A549 (cell line): ENCODE results near the gene SLC45A3. TPM values are rescaled to one million over a fixed set of nuclear protein-coding genes. Genes with fewer than 3 reads are reported as not detected.

Source experiments
- ATAC-seq, 2 experiments: fragments of 200-7000 bp in 1 of 2; fragments of >200 bp in 1 of 2; cut with Nextera tagmentation in 1 of 2; cut with Tn5 transposase in 1 of 2; 3 replicates each; pipeline versions ENCODE4 v1.8.0 to v1.9.1; 2018 to 2020; ENCODE audit warnings: mild to moderate bottlenecking in 1 of 2, moderate library complexity in 1 of 2
- CTCF ChIA-PET: fragments of 300-600 bp; sonication (Branson Sonifier 250); formaldehyde crosslinking; extraction: SDS; loops from one replicate; lab custom pipeline; 2021; ENCODE audit warnings: antibody characterized with exemption, inconsistent platforms; lab: Yijun Ruan, JAX
- POLR2A ChIA-PET: fragments of 350-600 bp; formaldehyde crosslinking; extraction: SDS; loops from one replicate; lab custom pipeline; 2021; ENCODE audit warnings: antibody characterized with exemption, inconsistent platforms; lab: Yijun Ruan, JAX
- DNase-seq, 2 experiments: peaks; one replicate each; pipeline versions ENCODE4 v3.0.0 to v3.0.0-alpha.2; 2011 to 2016; ENCODE audit warnings: low read depth in 1 of 2, low spot score in 1 of 2
- FAIRE-seq: peaks from 2 replicates; lab custom pipeline; 2011; peaks lifted over from hg19 to GRCh38; lab: Jason Lieb, UNC
- H3K27ac ChIP-seq, 2 experiments: fragments of >200 bp; sonication (Bioruptor Twin); formaldehyde crosslinking; 3 replicates each; pipeline ENCODE4 v1.5.1; 2016 to 2017
- H3K4me1 ChIP-seq: fragments of >200 bp; sonication (Bioruptor Twin); formaldehyde crosslinking; 3 replicates; pipeline ENCODE4 v1.6.1; 2016
- H3K4me2 ChIP-seq: fragments of >200 bp; sonication (Bioruptor Twin); formaldehyde crosslinking; 3 replicates; pipeline ENCODE4 v1.6.1; 2016
- H3K4me3 ChIP-seq: fragments of >200 bp; sonication (Bioruptor Twin); formaldehyde crosslinking; 3 replicates; pipeline ENCODE4 v1.5.1; 2016
- H3K9me3 ChIP-seq: fragments of >200 bp; sonication (Bioruptor Twin); formaldehyde crosslinking; 3 replicates; pipeline ENCODE4 v1.6.1; 2016
- BCL3 ChIP-seq: fragments of >200 bp; sonication (Bioruptor Twin); formaldehyde crosslinking; IDR thresholded peaks from 3 replicates; pipeline ENCODE4 v1.6.1; 2016
- EHF ChIP-seq: fragments of 250-450 bp; sonication (Bioruptor Pico); IDR thresholded peaks from 2 replicates; pipeline ENCODE4 v1.5.0; 2020; ENCODE audit warnings: mild to moderate bottlenecking
- ELK1 ChIP-seq: fragments of 150-350 bp; IDR thresholded peaks from 2 replicates; pipeline ENCODE4 v1.6.1; 2014; ENCODE audit warnings: low read depth, mild to moderate bottlenecking, low read length
- EP300 ChIP-seq, 2 experiments: fragments of >200 bp; sonication (Bioruptor Twin); formaldehyde crosslinking; IDR thresholded peaks; 2 replicates in 1 of 2; 3 replicates in 1 of 2; pipeline ENCODE4 v1.6.1; 2016 to 2017
- ESRRA ChIP-seq: fragments of 150-350 bp; IDR thresholded peaks from 2 replicates; pipeline ENCODE4 v1.6.1; 2014; ENCODE audit warnings: mild to moderate bottlenecking, low read length, borderline replicate concordance
- HMGXB4 ChIP-seq: fragments of 250-450 bp; sonication (Bioruptor Pico); IDR thresholded peaks from 2 replicates; pipeline ENCODE4 v1.5.0; 2021; ENCODE audit warnings: mild to moderate bottlenecking, moderate library complexity, borderline replicate concordance
- HOXA7 ChIP-seq: fragments of 250-450 bp; sonication (Bioruptor Pico); IDR thresholded peaks from 2 replicates; pipeline ENCODE4 v1.5.0; 2020; ENCODE audit warnings: mild to moderate bottlenecking, moderate library complexity
- HOXB13 ChIP-seq: fragments of 250-450 bp; sonication (Bioruptor Pico); IDR thresholded peaks from 2 replicates; pipeline ENCODE4 v1.5.0; 2020; ENCODE audit warnings: low read depth, mild to moderate bottlenecking, moderate library complexity
- HOXB5 ChIP-seq: fragments of 250-450 bp; sonication (Bioruptor Pico); IDR thresholded peaks from 2 replicates; pipeline ENCODE4 v1.5.0; 2020; ENCODE audit warnings: mild to moderate bottlenecking, moderate library complexity
- MYC ChIP-seq: IDR thresholded peaks from 2 replicates; pipeline ENCODE4 v1.6.1; 2012; ENCODE audit warnings: mild to moderate bottlenecking, inconsistent platforms, low read length, improper control_type of control experiment, borderline replicate concordance
- PBX3 ChIP-seq: IDR thresholded peaks from 2 replicates; pipeline ENCODE4 v1.6.1; 2012
- PHF8 ChIP-seq: fragments of 200-600 bp; sonication (generic); IDR thresholded peaks from 2 replicates; pipeline ENCODE4 v1.6.1; 2016; ENCODE audit warnings: low read depth, mild to moderate bottlenecking, antibody characterized with exemption, moderate library complexity, borderline replicate concordance
- REST ChIP-seq: fragments of 200-600 bp; sonication (generic); IDR thresholded peaks from 2 replicates; pipeline ENCODE4 v1.6.1; 2016; ENCODE audit warnings: antibody characterized with exemption, mild to moderate bottlenecking, moderate library complexity
- RFX5 ChIP-seq: fragments of 450-650 bp; IDR thresholded peaks from 2 replicates; pipeline ENCODE4 v1.7.1; 2014; ENCODE audit warnings: antibody characterized with exemption, mild to moderate bottlenecking, moderate library complexity
- RNF2 ChIP-seq: fragments of 200-600 bp; sonication (generic); IDR thresholded peaks from 2 replicates; pipeline ENCODE4 v1.6.1; 2016; ENCODE audit warnings: low read depth, mild to moderate bottlenecking, antibody characterized with exemption, moderate library complexity, borderline replicate concordance
- ZFP36 ChIP-seq: fragments of 450-650 bp; IDR thresholded peaks from 2 replicates; pipeline ENCODE4 v1.6.1; 2014; ENCODE audit warnings: borderline replicate concordance; ENCODE audit not compliant: partially characterized antibody
- ZNF302 ChIP-seq: fragments of 250-450 bp; sonication (Bioruptor Pico); IDR thresholded peaks from 2 replicates; pipeline ENCODE4 v1.9.0; 2021; ENCODE audit warnings: inconsistent platforms, mild to moderate bottlenecking, moderate library complexity
- WGBS: methylation state at CpG from one replicate; pipeline ENCODE4 v1.1.6; 2017; ENCODE audit errors: missing lambda C conversion rate; 5-methylcytosine and 5-hydroxymethylcytosine counted together
- polyA plus RNA-seq, 4 experiments: library from polyadenylated mRNA; depleted of rRNA in 3 of 4; stranded (reverse); fragments of >200 nt; fragmentation: RNase III in 1 of 4; extraction: RNeasy Plus Mini Kit Qiagen cat#74134 plus additional on column Dnase treatment in 1 of 4; gene quantifications; 2 replicates in 3 of 4; 3 replicates in 1 of 4; pipeline ENCODE4 v1.2.3, GENCODE V29; 2011 to 2017

SLC45A3 gene
- polyA plus RNA-seq, 2 of the 4 experiments (the other 2 are of a cell fraction): 2.8 to 3.4 TPM

GRCh38 chr1:205623646-205624045 is 56.7 kb downstream of the SLC45A3 start:
- CTCF ChIA-PET: interaction anchor here (1.0 to 3.9 kb wide), 4 partner anchors 8 to 35 kb away, joined by 4 to 29 read pairs (median 9); partner anchors contain the start of gene ELK4
- H3K4me1 ChIP-seq: peaks cover 9% of the 10 kb centered on the region; the same call in 1 of the 3 replicates
- POLR2A ChIA-PET: interaction anchor here (0.6 kb wide), 1 partner anchor 10 kb away, joined by 3 read pairs; no protein-coding TSS in a partner anchor
- no peak overlapping the region for H3K4me3 ChIP-seq
- TF ChIP-seq BCL3 (no peak), HMGXB4 (CRISPR knock-in tag) (no peak), MYC (no peak), RFX5 (no peak), EHF (CRISPR knock-in tag) (no peak), RNF2 (no peak)
- H3K9me3 ChIP-seq: no peaks in the 10 kb centered on the region
- ATAC-seq: no peak
- FAIRE-seq: no peak
- no peak for DNase-seq
- 92% methylated on average over 4 of the region's 4 CpGs for WGBS
- H3K4me2 ChIP-seq: no peak overlapping the region
- H3K27ac ChIP-seq: no peak overlapping the region

GRCh38 chr1:205620269-205620668 is 60.0 kb downstream of the SLC45A3 start:
- Histone ChIP-seq H3K4me3 (no peak overlapping the region), H3K4me1 (peaks cover 9% of the 10 kb centered on the region; the same call in 1 of the 3 replicates), H3K9me3 (no peaks in the 10 kb centered on the region), H3K27ac (no peak overlapping the region), H3K4me2 (no peak overlapping the region)
- CTCF ChIA-PET: interaction anchor here (2.1 to 3.9 kb wide), 2 partner anchors 28 to 91 kb away, joined by 8 to 29 read pairs; no protein-coding TSS in a partner anchor
- TF ChIP-seq BCL3: no peak
- no peak for TF ChIP-seq ZNF302
- no peak for TF ChIP-seq HOXA7
- TF ChIP-seq HOXB13 (CRISPR knock-in tag): no peak
- no peak for TF ChIP-seq REST
- no peak for TF ChIP-seq ELK1
- no peak for TF ChIP-seq ESRRA
- no peak for TF ChIP-seq PHF8
- TF ChIP-seq HOXB5 (CRISPR knock-in tag): no peak
- no peak for TF ChIP-seq ZFP36
- no peak for TF ChIP-seq PBX3
- TF ChIP-seq EP300 (IDR thresholded peaks at IDR 0.05): no peak
- no peak for FAIRE-seq
- POLR2A ChIA-PET: no interaction called here
- ATAC-seq: no peak
- no peak for DNase-seq
- WGBS: 93% methylated on average over 6 of the region's 6 CpGs
